ENCODE measurements around the gene LRRC75B. TPM values are rescaled to one million over a fixed set of nuclear protein-coding genes. Genes with fewer than 3 reads are reported as not detected.
"Not testable (repeated sequence)": the region's sequence is repeated elsewhere in the genome, so short reads cannot be mapped to it uniquely, and the experiment has no call there.

LRRC75B gene
- total and polyA plus RNA-seq, 2 donors (not counting 3 experiments of a cell fraction or from before 2014, with no cell fraction given): 8.9 to 15.0 TPM

- H3K4me2 ChIP-seq (ENCODE audit: insufficient read depth, low read length); DNase-seq (ENCODE audit: low read depth, low spot score); intact Hi-C loops (cut with micrococcal nuclease); BruUV-seq (replicated peaks); H3K27me3 ChIP-seq (ENCODE audit: control insufficient read depth in 2 of 2, insufficient read depth in 2 of 2, low read length in 2 of 2); POLR2A ChIA-PET; H3K36me3 ChIP-seq (ENCODE audit: control insufficient read depth in 2 of 2, extremely low read depth in 1 of 2, insufficient read depth in 2 of 2, low read length in 2 of 2); H3K4me3 ChIP-seq (replicated peaks in 1 of 3; ENCODE audit: insufficient read depth in 1 of 3, low read depth in 1 of 3, low read length in 3 of 3); dilution Hi-C loops (cut with MboI; ENCODE audit: extremely low pct_ligation_motif_present, low sequenced_read_pairs); H4K20me1 ChIP-seq (replicated peaks; ENCODE audit: control insufficient read depth, extremely low read depth, insufficient read depth, low read length); H3K4me1 ChIP-seq (ENCODE audit: control insufficient read depth, extremely low read depth, insufficient read depth, low read length); H3K9ac ChIP-seq (replicated peaks; ENCODE audit: extremely low read depth, insufficient read depth, low read length); FAIRE-seq; CTCF ChIA-PET; H3K9me1 ChIP-seq (replicated peaks; ENCODE audit: control insufficient read depth, extremely low read depth, insufficient read depth, low read length); H3K9me3 ChIP-seq (replicated peaks; ENCODE audit: control insufficient read depth, insufficient read depth, low read length); H2AFZ ChIP-seq (ENCODE audit: low read depth, low read length); H3K27ac ChIP-seq (ENCODE audit: insufficient read depth, low read depth, low read length); H3K79me2 ChIP-seq (ENCODE audit: control insufficient read depth, insufficient read depth, low read length): not testable (repeated sequence)
Measured at GRCh38 chr22:24602105-24602749, 9.4 kb upstream of the LRRC75B start.

DNA sequence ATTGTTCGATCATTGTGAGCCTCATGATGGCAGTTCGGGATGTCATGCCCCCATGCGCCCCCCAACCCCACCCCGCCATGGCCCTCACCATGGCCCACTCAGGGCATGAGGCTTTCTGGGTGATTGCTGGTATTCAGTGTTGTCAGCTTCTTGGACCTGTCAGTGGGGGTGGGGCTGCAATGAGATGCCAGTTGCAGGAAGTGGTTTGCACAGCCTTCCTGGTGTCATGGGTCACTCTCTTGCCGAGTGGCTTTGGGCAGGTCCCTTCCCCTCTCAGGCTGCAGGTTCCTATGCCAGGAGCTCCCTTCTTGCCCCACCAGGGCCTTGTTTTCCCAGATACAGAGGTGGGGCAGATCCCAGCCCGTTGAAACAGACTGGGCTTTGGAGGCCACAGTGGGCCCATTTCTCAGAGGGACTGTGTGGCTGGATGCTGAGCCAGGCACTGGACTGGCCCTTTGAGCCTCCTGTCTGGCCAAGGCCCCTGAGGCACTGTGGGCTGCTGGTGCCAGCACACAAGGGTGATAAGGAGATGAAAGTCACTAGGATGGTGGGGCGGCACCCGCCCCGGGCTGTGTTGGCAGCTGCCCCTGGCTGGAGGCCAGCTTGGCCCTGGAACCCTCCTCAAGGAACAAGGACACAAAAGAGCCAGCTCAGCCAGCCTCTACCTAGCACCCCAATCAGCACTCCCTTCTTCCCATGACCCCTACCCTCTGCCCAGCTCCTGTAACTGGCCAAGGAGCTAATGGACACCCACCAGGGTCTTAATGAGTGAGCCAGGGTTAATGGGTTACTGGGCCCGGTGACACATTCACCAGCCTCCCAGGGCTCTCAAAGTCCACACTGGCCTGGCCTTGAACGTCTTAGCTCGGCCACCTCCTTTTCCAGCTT lies 8.6 kb upstream of the LRRC75B start:
- no peaks in the 10 kb centered on the region for H3K27me3 ChIP-seq (ENCODE audit: control insufficient read depth in 2 of 2, insufficient read depth in 2 of 2, low read length in 2 of 2)
- no peak overlapping the region for H3K4me3 ChIP-seq (replicated peaks in 1 of 3; ENCODE audit: insufficient read depth in 1 of 3, low read depth in 1 of 3, low read length in 3 of 3)
- H3K9ac ChIP-seq (replicated peaks; ENCODE audit: extremely low read depth, insufficient read depth, low read length): no peak overlapping the region
- no peaks in the 10 kb centered on the region for H3K79me2 ChIP-seq (ENCODE audit: control insufficient read depth, insufficient read depth, low read length)
- no peak overlapping the region for H3K4me2 ChIP-seq (ENCODE audit: insufficient read depth, low read length)
- intact Hi-C loops (cut with micrococcal nuclease): no loop called here
- no peak overlapping the region for H2AFZ ChIP-seq (ENCODE audit: low read depth, low read length)
- dilution Hi-C loops (cut with MboI; ENCODE audit: extremely low pct_ligation_motif_present, low sequenced_read_pairs): no loop called here
- no peak for DNase-seq (ENCODE audit: low read depth, low spot score)
- CTCF ChIA-PET: no interaction called here
- no peaks in the 10 kb centered on the region for H3K36me3 ChIP-seq (ENCODE audit: control insufficient read depth in 2 of 2, extremely low read depth in 1 of 2, insufficient read depth in 2 of 2, low read length in 2 of 2)
- peak; percentile 55 for FAIRE-seq
- no peaks in the 10 kb centered on the region for H3K9me1 ChIP-seq (replicated peaks; ENCODE audit: control insufficient read depth, extremely low read depth, insufficient read depth, low read length)
- no TSS peak for BruUV-seq (replicated peaks)
- H4K20me1 ChIP-seq (replicated peaks; ENCODE audit: control insufficient read depth, extremely low read depth, insufficient read depth, low read length): no peaks in the 10 kb centered on the region
- H3K9me3 ChIP-seq (replicated peaks; ENCODE audit: control insufficient read depth, insufficient read depth, low read length): no peaks in the 10 kb centered on the region
- H3K4me1 ChIP-seq (ENCODE audit: control insufficient read depth, extremely low read depth, insufficient read depth, low read length): peaks cover 7% of the 10 kb centered on the region
- no peak overlapping the region for H3K27ac ChIP-seq (ENCODE audit: insufficient read depth, low read depth, low read length)
- POLR2A ChIA-PET: no interaction called here
- TF ChIP-seq POLR2AphosphoS5 (IDR thresholded peaks at IDR 0.05; ENCODE audit: insufficient read depth, low read depth, low read length) (no peak), FOS (IDR thresholded peaks at IDR 0.05; ENCODE audit: borderline replicate concordance, insufficient read depth, low read length) (no peak), EZH2 (IDR thresholded peaks at IDR 0.05; ENCODE audit: borderline replicate concordance, low read depth, low read length, severe bottlenecking) (no peak), MYC (IDR thresholded peaks at IDR 0.05; ENCODE audit: low read depth, low read length) (no peak), POLR2A (IDR thresholded peaks at IDR 0.05; ENCODE audit: low read depth, low read length) (no peak), JUN (IDR thresholded peaks at IDR 0.05; ENCODE audit: borderline replicate concordance, insufficient read depth, insufficient read length, low read depth) (no peak), GATA2 (IDR thresholded peaks at IDR 0.05; ENCODE audit: insufficient read depth, insufficient read length, low read depth, low read length) (no peak)
- TF ChIP-seq, protein P1, sequence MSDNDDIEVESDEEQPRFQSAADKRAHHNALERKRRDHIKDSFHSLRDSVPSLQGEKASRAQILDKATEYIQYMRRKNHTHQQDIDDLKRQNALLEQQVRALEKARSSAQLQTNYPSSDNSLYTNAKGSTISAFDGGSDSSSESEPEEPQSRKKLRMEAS (IDR thresholded peaks at IDR 0.05; ENCODE audit: insufficient read depth, insufficient read length): no peak
- TF ChIP-seq, protein P2, sequence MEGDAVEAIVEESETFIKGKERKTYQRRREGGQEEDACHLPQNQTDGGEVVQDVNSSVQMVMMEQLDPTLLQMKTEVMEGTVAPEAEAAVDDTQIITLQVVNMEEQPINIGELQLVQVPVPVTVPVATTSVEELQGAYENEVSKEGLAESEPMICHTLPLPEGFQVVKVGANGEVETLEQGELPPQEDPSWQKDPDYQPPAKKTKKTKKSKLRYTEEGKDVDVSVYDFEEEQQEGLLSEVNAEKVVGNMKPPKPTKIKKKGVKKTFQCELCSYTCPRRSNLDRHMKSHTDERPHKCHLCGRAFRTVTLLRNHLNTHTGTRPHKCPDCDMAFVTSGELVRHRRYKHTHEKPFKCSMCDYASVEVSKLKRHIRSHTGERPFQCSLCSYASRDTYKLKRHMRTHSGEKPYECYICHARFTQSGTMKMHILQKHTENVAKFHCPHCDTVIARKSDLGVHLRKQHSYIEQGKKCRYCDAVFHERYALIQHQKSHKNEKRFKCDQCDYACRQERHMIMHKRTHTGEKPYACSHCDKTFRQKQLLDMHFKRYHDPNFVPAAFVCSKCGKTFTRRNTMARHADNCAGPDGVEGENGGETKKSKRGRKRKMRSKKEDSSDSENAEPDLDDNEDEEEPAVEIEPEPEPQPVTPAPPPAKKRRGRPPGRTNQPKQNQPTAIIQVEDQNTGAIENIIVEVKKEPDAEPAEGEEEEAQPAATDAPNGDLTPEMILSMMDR (IDR thresholded peaks at IDR 0.05; ENCODE audit: extremely low read depth in 1 of 2, insufficient read depth in 1 of 2, low read depth in 1 of 2, low read length in 2 of 2): no peak
